ENCODE results near the gene LRRC74B. TPM values are rescaled to one million over a fixed set of nuclear protein-coding genes. Genes with fewer than 3 reads are reported as not detected.
"Not testable (repeated sequence)": the region's sequence is repeated elsewhere in the genome, so short reads cannot be mapped to it uniquely, and the experiment has no call there.

Gene LRRC74B
- total and polyA plus RNA-seq, 2 experiments from 2014 or later: 0.12 TPM; not detected in 1

- Histone ChIP-seq H3K9me3 (ENCODE audit: low read depth) (no peaks in the 10 kb centered on the region), H3K4me3 (no peak overlapping the region), H3K36me3 (no peaks in the 10 kb centered on the region), H3K4me1 (ENCODE audit: low read depth) (no peaks in the 10 kb centered on the region), H3K27me3 (no peaks in the 10 kb centered on the region), H3K27ac (no peak overlapping the region)
- no peak for TF ChIP-seq CTCF (IDR thresholded peaks at IDR 0.05; ENCODE audit: low read depth, low read length)
- no peak for DNase-seq (ENCODE audit: low read depth in 1 of 2, low spot score in 1 of 2)
These were observed 41.4 kb downstream of the LRRC74B start for GRCh38 chr22:21087119-21087518.

- H3K36me3 ChIP-seq; H3K27me3 ChIP-seq; H3K4me3 ChIP-seq; DNase-seq (ENCODE audit: low read depth in 1 of 2, low spot score in 1 of 2); H3K27ac ChIP-seq; H3K4me1 ChIP-seq (ENCODE audit: low read depth); H3K9me3 ChIP-seq (ENCODE audit: low read depth): not testable (repeated sequence)
These were observed 42.2 kb downstream of the LRRC74B start for GRCh38 chr22:21087926-21088325.

GRCh38 chr22:21091220-21091619 lies 45.5 kb downstream of the LRRC74B start:
- H3K9me3 ChIP-seq (ENCODE audit: low read depth); DNase-seq (ENCODE audit: low read depth in 1 of 2, low spot score in 1 of 2); H3K27me3 ChIP-seq; H3K4me3 ChIP-seq; H3K27ac ChIP-seq; H3K36me3 ChIP-seq: not testable (repeated sequence)
- peaks cover 24% of the 10 kb centered on the region for H3K4me1 ChIP-seq (ENCODE audit: low read depth)

GRCh38 chr22:21092797-21093554 lies 47.2 kb downstream of the LRRC74B start:
- no peak overlapping the region for H3K4me3 ChIP-seq
- peak overlapping the region; percentile 80 for H3K27ac ChIP-seq
- DNase-seq (ENCODE audit: low read depth in 1 of 2, low spot score in 1 of 2): no peak
- H3K36me3 ChIP-seq: no peaks in the 10 kb centered on the region
- no peaks in the 10 kb centered on the region for H3K9me3 ChIP-seq (ENCODE audit: low read depth)
- TF ChIP-seq CTCF (IDR thresholded peaks at IDR 0.05; ENCODE audit: low read depth, low read length): no peak
- no peaks in the 10 kb centered on the region for H3K27me3 ChIP-seq
- peaks cover 26% of the 10 kb centered on the region for H3K4me1 ChIP-seq (ENCODE audit: low read depth)

GRCh38 chr22:21093555-21094137 lies 47.9 kb downstream of the LRRC74B start:
- H3K4me3 ChIP-seq; H3K27me3 ChIP-seq; H3K9me3 ChIP-seq (ENCODE audit: low read depth); H3K36me3 ChIP-seq; DNase-seq (ENCODE audit: low read depth in 1 of 2, low spot score in 1 of 2): not testable (repeated sequence)
- H3K27ac ChIP-seq: peak overlapping the region; percentile 80
- peaks cover 26% of the 10 kb centered on the region for H3K4me1 ChIP-seq (ENCODE audit: low read depth)

GRCh38 chr22:21094911-21095772 lies 49.4 kb downstream of the LRRC74B start:
- Histone ChIP-seq H3K27me3 (no peaks in the 10 kb centered on the region), H3K4me1 (ENCODE audit: low read depth) (peaks cover 26% of the 10 kb centered on the region), H3K9me3 (ENCODE audit: low read depth) (no peaks in the 10 kb centered on the region), H3K27ac (peak overlapping the region; percentile 30), H3K36me3 (no peaks in the 10 kb centered on the region), H3K4me3 (no peak overlapping the region)
- no peak for DNase-seq (ENCODE audit: low read depth in 1 of 2, low spot score in 1 of 2)
- TF ChIP-seq CTCF (IDR thresholded peaks at IDR 0.05; ENCODE audit: low read depth, low read length): no peak

- no peaks in the 10 kb centered on the region for H3K9me3 ChIP-seq (ENCODE audit: low read depth)
- no peaks in the 10 kb centered on the region for H3K27me3 ChIP-seq
- H3K36me3 ChIP-seq: no peaks in the 10 kb centered on the region
- TF ChIP-seq CTCF (IDR thresholded peaks at IDR 0.05; ENCODE audit: low read depth, low read length): no peak
- H3K27ac ChIP-seq: no peak overlapping the region
- no peak overlapping the region for H3K4me3 ChIP-seq
- peaks cover 26% of the 10 kb centered on the region for H3K4me1 ChIP-seq (ENCODE audit: low read depth)
- no peak for DNase-seq (ENCODE audit: low read depth in 1 of 2, low spot score in 1 of 2)
These were observed 50.0 kb downstream of the LRRC74B start for GRCh38 chr22:21095773-21096107.

- DNase-seq (ENCODE audit: low read depth in 1 of 2, low spot score in 1 of 2); H3K4me3 ChIP-seq; H3K9me3 ChIP-seq (ENCODE audit: low read depth); H3K36me3 ChIP-seq; H3K27me3 ChIP-seq; H3K27ac ChIP-seq: not testable (repeated sequence)
- peaks cover 26% of the 10 kb centered on the region for H3K4me1 ChIP-seq (ENCODE audit: low read depth)
These were observed 51.1 kb downstream of the LRRC74B start for GRCh38 chr22:21096878-21097277.
